ENCODE data around the gene TMEM123. TPM values are rescaled to one million over a fixed set of nuclear protein-coding genes. Genes with fewer than 3 reads are reported as not detected.

The TMEM123 gene
- total and polyA plus RNA-seq, 4 experiments from 2014 or later, result 383 to 839 (median 574) TPM

- Histone ChIP-seq H3K27me3 (ENCODE audit: insufficient read depth, low read length) (no peaks in the 10 kb centered on the region), H3K9me3 (ENCODE audit: control insufficient read depth in 1 of 2, low read length in 2 of 2) (no peaks in the 10 kb centered on the region), H3K36me3 (ENCODE audit: insufficient read depth, low read length) (peaks cover 9% of the 10 kb centered on the region), H3K27ac (ENCODE audit: low read depth, low read length) (peak within 1 kb of the TSS; percentile 94), H3K4me3 (ENCODE audit: low read length in 2 of 2) (peak within 1 kb of the TSS; percentile 81 to 98), H3K4me1 (ENCODE audit: insufficient read depth, low read length) (peaks cover 30% of the 10 kb centered on the region)
- H3K9me3 Mint-ChIP-seq, result no peaks in the 10 kb centered on the region
- DNase-seq, result peak; percentile 92 to 97 (median 95)
- POLR2A ChIA-PET (ENCODE audit: partially characterized antibody), result interaction anchor here (0.9 to 1.8 kb wide), 7 partner anchors 27 to 129 kb away, joined by 3 to 7 read pairs (median 5); no protein-coding TSS in a partner anchor
- intact Hi-C loops (cut with micrococcal nuclease), result loop anchor here (1.0 to 10.0 kb wide), 7 partner anchors 14 to 432 kb away; partner anchors contain the start of genes ANGPTL5, BIRC3, CEP126 and TMEM123
- peaks cover 24 to 56% (median 32%) of the 10 kb centered on the region in 4 donors for H3K4me1 Mint-ChIP-seq
- H3K27ac Mint-ChIP-seq, result peak within 1 kb of the TSS; percentile 98 to 100 (median 99)
- CTCF ChIA-PET (ENCODE audit: partially characterized antibody), result interaction anchor here (0.6 to 6.3 kb wide), 4 partner anchors 22 to 72 kb away, joined by 3 to 86 read pairs (median 9); no protein-coding TSS in a partner anchor
- peak within 1 kb of the TSS; percentile 89 to 100 (median 97) for H3K4me3 Mint-ChIP-seq
- H3K36me3 Mint-ChIP-seq, result peaks cover 17 to 36% of the 10 kb centered on the region in 2 donors
- peaks cover 0 to 1% of the 10 kb centered on the region in 2 donors for H3K27me3 Mint-ChIP-seq
These were observed 105.7 kb downstream of the TMEM123 start, which contains the start of gene BIRC2 for GRCh38 chr11:102346748-102347461. Gene BIRC2 (plus strand): TSS chr11:102347214. CDS start chr11:102349855, 2,641 bp downstream.

GRCh38 chr11:102346456-102346747, 106.2 kb downstream of the TMEM123 start:
- Mint-ChIP-seq H3K9me3 (no peaks in the 10 kb centered on the region), H3K27me3 (peaks cover 0 to 1% of the 10 kb centered on the region in 2 donors), H3K4me1 (peaks cover 26 to 56% (median 34%) of the 10 kb centered on the region in 4 donors), H3K4me3 (peak overlapping the region; percentile 89 to 100 (median 97)), H3K36me3 (peaks cover 13 to 33% of the 10 kb centered on the region in 2 donors), H3K27ac (peak overlapping the region; percentile 98 to 100 (median 99))
- H3K4me1 ChIP-seq (ENCODE audit: insufficient read depth, low read length), result peaks cover 32% of the 10 kb centered on the region
- ChIA-PET CTCF (ENCODE audit: partially characterized antibody) (interaction anchor here (6.3 kb wide), 1 partner anchor 53 kb away, joined by 86 read pairs; no protein-coding TSS in a partner anchor), POLR2A (ENCODE audit: partially characterized antibody) (interaction anchor here (0.9 to 1.8 kb wide), 4 partner anchors 28 to 105 kb away, joined by 3 to 7 read pairs (median 6); no protein-coding TSS in a partner anchor)
- H3K27me3 ChIP-seq (ENCODE audit: insufficient read depth, low read length), result no peaks in the 10 kb centered on the region
- peak overlapping the region; percentile 81 to 98 for H3K4me3 ChIP-seq (ENCODE audit: low read length in 2 of 2)
- peak overlapping the region; percentile 94 for H3K27ac ChIP-seq (ENCODE audit: low read depth, low read length)
- H3K36me3 ChIP-seq (ENCODE audit: insufficient read depth, low read length), result peaks cover 9% of the 10 kb centered on the region
- H3K9me3 ChIP-seq (ENCODE audit: control insufficient read depth in 1 of 2, low read length in 2 of 2), result no peaks in the 10 kb centered on the region
- DNase-seq, result no peak
- intact Hi-C loops (cut with micrococcal nuclease), result loop anchor here (1.0 to 10.0 kb wide), 2 partner anchors 149 to 432 kb away; partner anchors contain the start of genes ANGPTL5 and CEP126

Other genes starting within 250 kb of the TMEM123 start
- 100 to 1,000 TPM; 197 to 198 TPM for gene BIRC3, start 135.3 kb downstream of the TMEM123 start, total RNA-seq
- gene BIRC3, start 135.3 kb downstream of the TMEM123 start, polyA plus RNA-seq, result 10 to 100 TPM; 82.5 to 86.3 TPM
- 10 to 100 TPM; 60.9 to 61.2 TPM for gene BIRC2, start 105.6 kb downstream of the TMEM123 start, total RNA-seq
- gene BIRC2, start 105.6 kb downstream of the TMEM123 start, polyA plus RNA-seq, result 10 to 100 TPM; 28.8 to 33.4 TPM
- gene MMP7, start 78.0 kb upstream of the TMEM123 start, total RNA-seq, result not detected
- gene MMP7, start 78.0 kb upstream of the TMEM123 start, polyA plus RNA-seq, result not detected
- gene MMP20, start 172.6 kb upstream of the TMEM123 start, total RNA-seq, result not detected
- not detected for gene MMP20, start 172.6 kb upstream of the TMEM123 start, polyA plus RNA-seq